ENCODE measurements around the gene MYO9A. TPM values are rescaled to one million over a fixed set of nuclear protein-coding genes. Genes with fewer than 3 reads are reported as not detected.
"Not testable (repeated sequence)": the region's sequence is repeated elsewhere in the genome, so short reads cannot be mapped to it uniquely, and the experiment has no call there.

The MYO9A gene
- polyA plus RNA-seq, 10 donors: 23.1 to 41.7 (median 28.6) TPM

- DNase-seq: no peak
These were observed 21.7 kb upstream of the MYO9A start for GRCh38 chr15:72139667-72140066.

GRCh38 chr15:72136170-72137051 lies 18.5 kb upstream of the MYO9A start:
- no peak for DNase-seq

- no peak for DNase-seq
These were observed 17.8 kb upstream of the MYO9A start for GRCh38 chr15:72135719-72136118.

GRCh38 chr15:72133211-72133610 lies 15.3 kb upstream of the MYO9A start:
- no peak for DNase-seq

GRCh38 chr15:72131922-72132321 lies 14.0 kb upstream of the MYO9A start:
- DNase-seq: no peak

- no peak for DNase-seq
These were observed 12.3 kb upstream of the MYO9A start for GRCh38 chr15:72130272-72130671.

GRCh38 chr15:72128359-72128758 lies 10.4 kb upstream of the MYO9A start:
- no peak for DNase-seq

- DNase-seq: no peak
These were observed 9.9 kb upstream of the MYO9A start for GRCh38 chr15:72127724-72128322.

- no peak for DNase-seq
These were observed 6.3 kb upstream of the MYO9A start for GRCh38 chr15:72124218-72124617.

GRCh38 chr15:72117486-72118016 lies 399 bp downstream of the MYO9A start:
- peak; percentile 64 to 97 (median 85) for DNase-seq

GRCh38 chr15:72116731-72117485 lies 1.0 kb downstream of the MYO9A start:
- peak; percentile 32 to 84 (median 58) for DNase-seq

GRCh38 chr15:72113347-72114031 lies 4.5 kb downstream of the MYO9A start:
- DNase-seq: no peak

- DNase-seq: no peak
These were observed 5.1 kb downstream of the MYO9A start for GRCh38 chr15:72112805-72113204.

- peak; percentile 56 to 74 (median 64) for DNase-seq
These were observed 5.8 kb downstream of the MYO9A start for GRCh38 chr15:72112116-72112515.

- DNase-seq: no peak
These were observed 7.6 kb downstream of the MYO9A start for GRCh38 chr15:72110355-72110754.

GRCh38 chr15:72106068-72106467 lies 11.9 kb downstream of the MYO9A start:
- no peak for DNase-seq

GRCh38 chr15:72105111-72105510 lies 12.8 kb downstream of the MYO9A start:
- DNase-seq: no peak

GRCh38 chr15:72100551-72100950 lies 17.4 kb downstream of the MYO9A start:
- DNase-seq: not testable (repeated sequence)

- no peak for DNase-seq
These were observed 18.8 kb downstream of the MYO9A start for GRCh38 chr15:72099155-72099554.

- DNase-seq: no peak
These were observed 19.9 kb downstream of the MYO9A start for GRCh38 chr15:72098040-72098439.

GRCh38 chr15:72096796-72097195 lies 21.2 kb downstream of the MYO9A start:
- no peak for DNase-seq

- no peak for DNase-seq
These were observed 25.3 kb downstream of the MYO9A start for GRCh38 chr15:72092691-72093090.
